GM19438 (cell line): ENCODE results near the gene UGT1A10.
"Not testable (repeated sequence)": the region's sequence is repeated elsewhere in the genome, so short reads cannot be mapped to it uniquely, and the experiment has no call there.

Source experiments
- ATAC-seq: cut with Tn5 transposase; IDR thresholded peaks from one replicate; pipeline ENCODE4 v1.9.1; 2021; ENCODE audit warnings: low read depth; ENCODE audit not compliant: unreplicated experiment

UGT1A10 gene

DNA sequence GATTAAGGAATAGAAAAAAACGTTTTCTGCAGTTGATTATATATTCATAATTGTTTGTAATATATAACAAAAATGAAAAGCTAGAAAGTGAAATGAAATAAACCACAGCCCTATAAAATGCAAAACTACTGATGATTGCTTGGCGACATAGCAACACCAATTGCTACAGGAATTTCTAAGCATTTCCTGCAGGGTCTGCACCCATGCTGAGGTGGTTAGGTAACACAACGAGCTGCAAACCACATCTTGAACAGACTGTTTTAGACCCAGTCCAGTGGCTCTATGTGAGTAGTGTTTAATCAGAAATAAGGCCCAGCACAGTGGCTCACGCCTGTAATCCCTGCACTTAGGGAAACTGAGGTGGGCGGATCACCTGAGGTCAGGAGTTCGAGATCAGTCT, 18.3 kb downstream of the UGT1A10 start:
- no peak for ATAC-seq

- no peak for ATAC-seq
These were observed 18.8 kb downstream of the UGT1A10 start for GRCh38 chr2:233655043-233655442.

GRCh38 chr2:233655943-233656342, 19.7 kb downstream of the UGT1A10 start:
- not testable (repeated sequence) for ATAC-seq

GRCh38 chr2:233656443-233656842, 20.2 kb downstream of the UGT1A10 start:
- no peak for ATAC-seq

GRCh38 chr2:233658610-233659009, 22.4 kb downstream of the UGT1A10 start:
- ATAC-seq = no peak

DNA sequence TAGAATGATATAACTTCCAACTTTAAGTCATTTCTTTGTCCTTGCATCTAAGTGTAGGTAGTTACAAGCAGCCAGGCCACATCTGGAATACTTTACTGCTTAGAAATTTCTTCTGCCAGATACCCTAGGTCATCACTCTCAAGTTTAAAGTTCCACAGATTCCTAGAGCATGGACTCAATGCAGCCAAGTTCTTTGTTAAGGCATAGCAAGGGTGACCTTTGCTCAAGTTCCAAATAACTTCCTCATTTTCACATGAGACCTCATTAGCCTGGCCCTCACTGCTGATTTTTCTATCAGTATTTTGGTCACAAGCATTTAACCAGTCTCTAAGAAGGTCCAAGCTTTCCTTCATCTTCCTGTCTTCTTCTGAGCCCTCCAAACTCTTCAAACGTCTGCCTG, 27.7 kb downstream of the UGT1A10 start:
- ATAC-seq = no peak

- ATAC-seq = no peak
These were observed 32.5 kb downstream of the UGT1A10 start for GRCh38 chr2:233668605-233669260.

- no peak for ATAC-seq
These were observed 35.3 kb downstream of the UGT1A10 start, which contains the start of gene UGT1A9 for GRCh38 chr2:233671290-233672161. Gene UGT1A9, plus strand, starts transcription at chr2:233671898. Its CDS starts 37 bp downstream, at chr2:233671935.

DNA sequence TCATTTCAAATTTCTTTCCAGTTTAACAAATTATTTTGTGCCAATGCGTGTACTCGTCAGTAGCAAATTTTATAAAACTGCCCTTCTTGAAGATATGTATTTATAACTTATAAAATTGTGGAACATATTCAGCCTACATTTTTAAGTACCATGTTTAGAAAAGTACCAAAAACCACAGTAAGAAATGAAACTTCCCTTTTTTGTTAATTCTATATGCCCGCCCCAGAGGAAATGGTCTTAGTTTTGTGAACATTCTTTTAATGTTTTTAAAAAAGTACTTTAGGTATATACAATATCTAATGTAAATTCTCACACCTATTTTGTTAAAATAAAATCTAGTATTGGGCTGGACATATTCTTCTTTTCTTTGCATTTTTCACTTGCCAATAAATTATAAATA, 36.6 kb downstream of the UGT1A10 start:
- no peak for ATAC-seq

GRCh38 chr2:233673896-233674295, 37.6 kb downstream of the UGT1A10 start:
- no peak for ATAC-seq

GRCh38 chr2:233674314-233674713, 38.1 kb downstream of the UGT1A10 start:
- no peak for ATAC-seq

- no peak for ATAC-seq
These were observed 38.7 kb downstream of the UGT1A10 start for GRCh38 chr2:233674995-233675394.

DNA sequence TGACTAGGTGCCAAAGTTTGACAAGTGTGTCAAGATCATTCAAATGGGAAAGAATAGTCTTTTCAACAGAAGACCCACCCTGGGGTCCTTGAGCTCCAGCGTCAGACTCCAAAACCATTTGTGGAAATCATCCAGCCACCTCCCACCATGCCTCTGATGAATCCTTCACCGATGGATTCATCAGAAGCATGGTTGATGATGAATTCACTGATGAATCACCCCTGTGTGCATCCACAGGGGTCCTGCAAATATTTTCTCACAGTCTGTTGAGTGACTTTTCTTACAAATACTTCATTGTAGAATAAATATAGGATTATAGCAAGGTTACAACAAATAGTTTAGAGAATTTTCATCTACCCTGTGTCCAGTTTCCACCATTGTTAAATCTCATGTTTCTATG, 39.8 kb downstream of the UGT1A10 start:
- ATAC-seq = no peak

DNA sequence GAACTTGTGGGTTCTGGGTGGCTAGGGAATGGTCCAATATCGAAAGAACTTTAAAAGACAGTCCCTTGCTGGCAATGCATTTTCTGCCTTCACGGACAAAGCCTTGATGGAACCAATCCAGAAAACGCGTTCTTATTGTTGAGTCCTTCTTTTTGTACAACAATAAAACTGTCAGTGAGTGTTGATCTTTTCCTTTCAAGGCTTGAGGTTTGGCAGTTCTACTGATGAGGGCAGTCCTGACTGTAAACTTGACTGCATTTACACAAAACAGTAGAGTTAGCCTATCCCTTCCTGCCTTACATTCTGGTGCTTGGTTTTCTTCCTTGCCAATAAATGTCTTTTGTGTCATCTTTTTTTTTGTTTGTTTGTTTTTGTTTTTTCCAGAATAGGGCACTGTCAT, 42.9 kb downstream of the UGT1A10 start:
- ATAC-seq = no peak

DNA sequence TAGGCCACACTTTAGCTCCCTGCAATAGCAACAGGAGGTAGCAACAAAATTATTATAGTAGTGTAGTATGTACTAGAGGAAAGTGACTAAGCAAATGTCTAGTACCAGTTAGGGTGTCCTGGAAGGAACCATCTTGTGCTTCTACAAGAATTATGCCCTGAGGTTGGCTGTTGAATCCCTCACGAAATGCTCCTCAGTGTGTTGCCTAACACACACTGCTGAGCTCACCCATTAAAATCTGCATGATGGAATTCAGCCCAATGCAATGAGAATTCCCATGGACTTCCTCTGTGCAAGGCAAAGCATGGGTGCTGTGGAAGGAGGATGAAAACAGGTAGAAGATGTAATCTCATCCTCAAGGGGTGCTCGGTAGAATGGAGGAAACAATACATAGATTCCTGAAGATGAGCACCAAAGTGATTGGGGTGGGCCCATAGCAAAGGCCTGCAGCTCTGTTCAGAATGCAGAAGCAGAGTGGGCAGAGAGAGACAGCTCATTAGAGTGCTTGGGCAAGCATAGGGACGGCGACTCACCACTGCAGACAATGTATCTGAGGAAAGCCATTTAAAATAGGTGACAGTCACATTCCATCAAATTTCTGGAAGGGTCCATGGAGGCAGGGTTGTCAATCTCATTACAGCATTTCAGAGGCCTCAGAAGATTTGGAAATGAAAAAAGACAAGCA, 44.3 kb downstream of the UGT1A10 start:
- no peak for ATAC-seq

GRCh38 chr2:233681521-233682099, 45.4 kb downstream of the UGT1A10 start, which contains the start of gene UGT1A7:
Gene UGT1A7, plus strand, starts transcription at chr2:233681901. Its CDS starts 37 bp downstream, at chr2:233681938.
- ATAC-seq = no peak

- no peak for ATAC-seq
These were observed 48.4 kb downstream of the UGT1A10 start for GRCh38 chr2:233684640-233685039.

DNA sequence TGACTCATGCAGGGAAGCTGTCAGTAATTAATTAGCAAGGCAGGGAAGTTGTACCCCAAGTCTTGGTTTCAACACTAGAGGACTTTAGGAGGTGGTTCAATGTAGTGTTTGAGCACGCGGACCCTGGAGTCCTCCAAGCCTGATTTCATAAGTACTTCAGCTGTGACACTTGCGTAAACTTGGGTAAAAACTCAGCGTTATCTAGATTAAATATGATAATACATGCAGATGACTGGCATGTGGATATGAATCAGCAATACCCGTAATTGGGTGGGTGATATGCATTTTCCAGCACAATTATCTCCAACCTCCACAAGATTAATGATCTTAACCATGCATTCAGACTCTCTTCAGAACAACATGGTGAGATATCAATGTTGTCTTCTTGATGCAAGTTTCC, 50.7 kb downstream of the UGT1A10 start:
- no peak for ATAC-seq

GRCh38 chr2:233688341-233688740, 52.1 kb downstream of the UGT1A10 start:
- no peak for ATAC-seq

DNA sequence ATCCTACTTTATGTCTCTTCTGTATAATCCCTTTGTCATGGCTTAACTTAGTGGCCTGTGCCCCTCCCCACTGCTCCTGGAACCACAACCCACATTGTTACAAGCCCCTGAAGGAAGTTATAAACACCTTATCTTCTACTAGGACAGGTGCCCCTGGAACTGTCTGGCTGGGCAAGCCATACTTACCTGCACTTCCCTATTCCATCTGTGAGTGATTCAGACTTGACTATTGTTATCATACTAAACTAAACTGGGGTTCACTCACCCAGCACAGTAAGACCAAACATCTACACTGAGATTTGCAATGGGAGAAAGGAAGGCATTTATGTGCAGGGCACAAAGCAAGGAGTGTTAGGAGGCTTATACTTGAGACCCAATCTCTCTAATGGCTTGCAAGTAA, 52.8 kb downstream of the UGT1A10 start:
- no peak for ATAC-seq

DNA sequence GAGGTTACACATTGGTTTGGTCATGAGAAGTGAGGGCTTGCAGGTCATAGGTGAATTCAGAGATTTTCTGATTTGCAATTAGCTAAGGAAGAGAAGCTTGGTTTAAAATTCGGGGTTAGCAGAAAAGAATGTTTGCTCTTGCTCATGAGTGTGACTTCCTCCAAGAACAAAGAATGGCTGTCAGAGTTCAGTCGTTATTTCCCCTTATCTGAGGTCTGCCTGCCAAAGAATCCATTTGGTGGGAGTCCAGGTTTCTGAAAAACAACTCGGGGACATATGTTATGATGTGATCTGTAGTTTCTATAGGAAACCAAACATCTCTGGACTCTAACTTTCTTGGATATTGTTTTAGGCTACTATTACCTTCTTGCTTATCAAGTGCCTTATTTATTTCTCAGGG, 53.3 kb downstream of the UGT1A10 start:
- no peak for ATAC-seq
